HepG2 (cell line): Measurements from ENCODE around the gene AMIGO1.

Experiments
- GABPB1 ChIP-seq: IDR thresholded peaks from 2 replicates; pipeline ENCODE4 v1.6.1; 2016; ENCODE audit warnings: mild to moderate bottlenecking, missing genetic modification reagents, moderate library complexity, missing compliant biosample characterization
- KLF15 ChIP-seq: sonication (generic); formaldehyde crosslinking; IDR thresholded peaks from 2 replicates; pipeline ENCODE4 v1.8.1; 2023; ENCODE audit warnings: borderline replicate concordance, mild to moderate bottlenecking, inconsistent platforms, missing genetic modification reagents, mixed read lengths
- MXD3 ChIP-seq: IDR thresholded peaks from 2 replicates; pipeline ENCODE4 v1.6.1; 2016; ENCODE audit warnings: mild to moderate bottlenecking, missing biosample characterization, missing genetic modification reagents
- RFX5 ChIP-seq: IDR thresholded peaks from 2 replicates; pipeline ENCODE4 v1.6.1; 2011; ENCODE audit warnings: low read depth, low read length, improper control_type of control experiment
- RORA ChIP-seq: sonication (generic); formaldehyde crosslinking; IDR thresholded peaks from 2 replicates; pipeline ENCODE4 v1.5.0; 2020; ENCODE audit warnings: mild to moderate bottlenecking, missing genetic modification reagents, moderate library complexity
- TCF7L2 ChIP-seq: IDR thresholded peaks from 2 replicates; pipeline ENCODE4 v1.6.1; 2011; ENCODE audit warnings: mild to moderate bottlenecking, low read depth, low read length, moderate library complexity
- TFDP1 ChIP-seq: IDR thresholded peaks from 2 replicates; pipeline ENCODE4 v1.6.1; 2016; ENCODE audit warnings: missing compliant biosample characterization, missing genetic modification reagents, borderline replicate concordance
- ZNF629 ChIP-seq: sonication (generic); formaldehyde crosslinking; conservative IDR thresholded peaks from 2 replicates; pipeline ENCODE4 v1.5.0; 2020; ENCODE audit warnings: missing genetic modification reagents
- ZSCAN12 ChIP-seq: sonication (generic); formaldehyde crosslinking; IDR thresholded peaks from 2 replicates; pipeline ENCODE4 v1.9.0; 2021; ENCODE audit warnings: mild to moderate bottlenecking, missing genetic modification reagents
- ZZZ3 ChIP-seq: sonication (generic); formaldehyde crosslinking; IDR thresholded peaks from 2 replicates; pipeline ENCODE4 v1.4.0; 2020; ENCODE audit warnings: missing genetic modification reagents, mild to moderate bottlenecking, borderline replicate concordance

GRCh38 chr1:109502364-109502851 is 7.1 kb downstream of the AMIGO1 start:
- TF ChIP-seq MXD3 = no peak
- TF ChIP-seq ZNF629 (CRISPR knock-in tag) = no peak
- no peak for TF ChIP-seq ZZZ3 (CRISPR knock-in tag)
- no peak for TF ChIP-seq GABPB1
- TF ChIP-seq TCF7L2 = no peak
- no peak for TF ChIP-seq ZSCAN12 (CRISPR knock-in tag)
- TF ChIP-seq RFX5 = no peak
- no peak for TF ChIP-seq RORA (CRISPR knock-in tag)
- TF ChIP-seq TFDP1 (CRISPR knock-in tag) = no peak
- no peak for TF ChIP-seq KLF15
